ENCODE results near the gene EFCAB9.
A peak's percentile ranks its signal among the peaks of the same experiment; 100 is the strongest.

EFCAB9 gene

GRCh38 chr5:172175263-172175719 is 18.7 kb upstream of the EFCAB9 start:
- TF ChIP-seq REST (IDR thresholded peaks at IDR 0.05; ENCODE audit: insufficient replicate concordance, low read depth) (peak; percentile 33), POLR2AphosphoS5 (IDR thresholded peaks at IDR 0.05; ENCODE audit: low read depth) (peak; percentile 94), CTCF (IDR thresholded peaks at IDR 0.05; ENCODE audit: insufficient read depth, low read length) (no peak), SPI1 (IDR thresholded peaks at IDR 0.05; ENCODE audit: borderline replicate concordance, low read depth) (peak; percentile 93), GABPA (IDR thresholded peaks at IDR 0.05; ENCODE audit: low read depth) (peak; percentile 81)
- H3K4me3 ChIP-seq (replicated peaks; ENCODE audit: insufficient read depth, low read length), result peak overlapping the region; percentile 42
- no peaks in the 10 kb centered on the region for H3K27me3 ChIP-seq (ENCODE audit: insufficient read depth, poor library complexity, severe bottlenecking)
- peak overlapping the region; percentile 82 for H3K27ac ChIP-seq (replicated peaks)
- peak; percentile 91 to 99 for DNase-seq (ENCODE audit: low read depth in 1 of 2, low spot score in 1 of 2)

GRCh38 chr5:172177176-172177575 is 16.8 kb upstream of the EFCAB9 start:
- no peak for DNase-seq (ENCODE audit: low read depth in 1 of 2, low spot score in 1 of 2)
- Histone ChIP-seq H3K27ac (replicated peaks) (peak overlapping the region; percentile 82), H3K4me3 (replicated peaks; ENCODE audit: insufficient read depth, low read length) (no peak overlapping the region), H3K27me3 (ENCODE audit: insufficient read depth, poor library complexity, severe bottlenecking) (no peaks in the 10 kb centered on the region)
- TF ChIP-seq REST (IDR thresholded peaks at IDR 0.05; ENCODE audit: insufficient replicate concordance, low read depth) (no peak), CTCF (IDR thresholded peaks at IDR 0.05; ENCODE audit: insufficient read depth, low read length) (no peak), POLR2AphosphoS5 (IDR thresholded peaks at IDR 0.05; ENCODE audit: low read depth) (no peak), GABPA (IDR thresholded peaks at IDR 0.05; ENCODE audit: low read depth) (no peak), SPI1 (IDR thresholded peaks at IDR 0.05; ENCODE audit: borderline replicate concordance, low read depth) (no peak)

GRCh38 chr5:172178301-172178987 is 15.5 kb upstream of the EFCAB9 start:
- DNase-seq (ENCODE audit: low read depth in 1 of 2, low spot score in 1 of 2), result peak in 1 of 2 experiments; percentile 67
- peak overlapping the region; percentile 82 for H3K27ac ChIP-seq (replicated peaks)
- H3K27me3 ChIP-seq (ENCODE audit: insufficient read depth, poor library complexity, severe bottlenecking), result no peaks in the 10 kb centered on the region
- no peak overlapping the region for H3K4me3 ChIP-seq (replicated peaks; ENCODE audit: insufficient read depth, low read length)
- TF ChIP-seq CTCF (IDR thresholded peaks at IDR 0.05; ENCODE audit: insufficient read depth, low read length), result no peak
- TF ChIP-seq GABPA (IDR thresholded peaks at IDR 0.05; ENCODE audit: low read depth), result no peak
- no peak for TF ChIP-seq REST (IDR thresholded peaks at IDR 0.05; ENCODE audit: insufficient replicate concordance, low read depth)
- no peak for TF ChIP-seq SPI1 (IDR thresholded peaks at IDR 0.05; ENCODE audit: borderline replicate concordance, low read depth)
- peak; percentile 31; the same call in 1 of the 2 replicates for TF ChIP-seq POLR2AphosphoS5 (IDR thresholded peaks at IDR 0.05; ENCODE audit: low read depth)

Measured in HL-60 (cell line).